ENCODE data around the gene PUS7L.
"Not testable (repeated sequence)": the region's sequence is repeated elsewhere in the genome, so short reads cannot be mapped to it uniquely, and the experiment has no call there.

Gene PUS7L

GRCh38 chr12:43766291-43766690, 7.7 kb upstream of the PUS7L start:
- H2AFZ ChIP-seq (ENCODE audit: low read depth, low read length): no peak overlapping the region
- H3K4me3 ChIP-seq (ENCODE audit: low read length): no peak overlapping the region
- H3K9me3 ChIP-seq (ENCODE audit: low read length): no peaks in the 10 kb centered on the region
- no peaks in the 10 kb centered on the region for H3K36me3 ChIP-seq (ENCODE audit: insufficient read depth, low read length)
- peaks cover 2% of the 10 kb centered on the region for H3K27me3 ChIP-seq (ENCODE audit: insufficient read depth, low read length)
- H3K4me1 ChIP-seq (ENCODE audit: insufficient read depth, low read length): peaks cover 7% of the 10 kb centered on the region

- no peak overlapping the region for H2AFZ ChIP-seq (ENCODE audit: low read depth, low read length)
- H3K27me3 ChIP-seq (ENCODE audit: insufficient read depth, low read length): peaks cover 2% of the 10 kb centered on the region
- H3K4me1 ChIP-seq (ENCODE audit: insufficient read depth, low read length): peaks cover 7% of the 10 kb centered on the region
- no peaks in the 10 kb centered on the region for H3K36me3 ChIP-seq (ENCODE audit: insufficient read depth, low read length)
- no peak overlapping the region for H3K4me3 ChIP-seq (ENCODE audit: low read length)
- H3K9me3 ChIP-seq (ENCODE audit: low read length): no peaks in the 10 kb centered on the region
Observed at GRCh38 chr12:43764528-43764927, 5.9 kb upstream of the PUS7L start.

GRCh38 chr12:43763769-43764168, 5.2 kb upstream of the PUS7L start:
- no peaks in the 10 kb centered on the region for H3K36me3 ChIP-seq (ENCODE audit: insufficient read depth, low read length)
- peaks cover 2% of the 10 kb centered on the region for H3K27me3 ChIP-seq (ENCODE audit: insufficient read depth, low read length)

GRCh38 chr12:43762596-43762995, 4.0 kb upstream of the PUS7L start:
- no peaks in the 10 kb centered on the region for H3K36me3 ChIP-seq (ENCODE audit: insufficient read depth, low read length)
- no peak overlapping the region for H3K4me3 ChIP-seq (ENCODE audit: low read length)
- H3K27me3 ChIP-seq (ENCODE audit: insufficient read depth, low read length): peaks cover 2% of the 10 kb centered on the region
- no peak overlapping the region for H2AFZ ChIP-seq (ENCODE audit: low read depth, low read length)
- H3K4me1 ChIP-seq (ENCODE audit: insufficient read depth, low read length): peaks cover 7% of the 10 kb centered on the region
- H3K9me3 ChIP-seq (ENCODE audit: low read length): no peaks in the 10 kb centered on the region

More at GRCh38 chr12:43763769-43764168, 5.2 kb upstream of the PUS7L start:
- H3K4me1 ChIP-seq (ENCODE audit: insufficient read depth, low read length): peaks cover 7% of the 10 kb centered on the region
- no peak overlapping the region for H3K4me3 ChIP-seq (ENCODE audit: low read length)
- no peak overlapping the region for H2AFZ ChIP-seq (ENCODE audit: low read depth, low read length)
- H3K9me3 ChIP-seq (ENCODE audit: low read length): no peaks in the 10 kb centered on the region

- Histone ChIP-seq H3K27me3 (ENCODE audit: insufficient read depth, low read length) (peaks cover 2% of the 10 kb centered on the region), H3K4me3 (ENCODE audit: low read length) (no peak overlapping the region), H2AFZ (ENCODE audit: low read depth, low read length) (no peak overlapping the region), H3K4me1 (ENCODE audit: insufficient read depth, low read length) (peaks cover 5% of the 10 kb centered on the region), H3K9me3 (ENCODE audit: low read length) (no peaks in the 10 kb centered on the region), H3K36me3 (ENCODE audit: insufficient read depth, low read length) (no peaks in the 10 kb centered on the region)
Observed at GRCh38 chr12:43761500-43761899, 2.9 kb upstream of the PUS7L start.

GRCh38 chr12:43760396-43760795, 1.8 kb upstream of the PUS7L start:
- H2AFZ ChIP-seq (ENCODE audit: low read depth, low read length): no peak overlapping the region
- H3K4me3 ChIP-seq (ENCODE audit: low read length): no peak overlapping the region
- no peaks in the 10 kb centered on the region for H3K9me3 ChIP-seq (ENCODE audit: low read length)
- H3K4me1 ChIP-seq (ENCODE audit: insufficient read depth, low read length): no peaks in the 10 kb centered on the region
- no peaks in the 10 kb centered on the region for H3K36me3 ChIP-seq (ENCODE audit: insufficient read depth, low read length)
- peaks cover 2% of the 10 kb centered on the region for H3K27me3 ChIP-seq (ENCODE audit: insufficient read depth, low read length)

- Histone ChIP-seq H3K36me3 (ENCODE audit: insufficient read depth, low read length) (no peaks in the 10 kb centered on the region), H3K27me3 (ENCODE audit: insufficient read depth, low read length) (peaks cover 2% of the 10 kb centered on the region), H2AFZ (ENCODE audit: low read depth, low read length) (no peak overlapping the region), H3K4me3 (ENCODE audit: low read length) (no peak overlapping the region), H3K4me1 (ENCODE audit: insufficient read depth, low read length) (no peaks in the 10 kb centered on the region), H3K9me3 (ENCODE audit: low read length) (no peaks in the 10 kb centered on the region)
Observed at GRCh38 chr12:43758247-43758727, 303 bp downstream of the PUS7L start.

- no peak overlapping the region for H2AFZ ChIP-seq (ENCODE audit: low read depth, low read length)
- no peaks in the 10 kb centered on the region for H3K4me1 ChIP-seq (ENCODE audit: insufficient read depth, low read length)
- H3K4me3 ChIP-seq (ENCODE audit: low read length): no peak overlapping the region
- H3K9me3 ChIP-seq (ENCODE audit: low read length): no peaks in the 10 kb centered on the region
- no peaks in the 10 kb centered on the region for H3K27me3 ChIP-seq (ENCODE audit: insufficient read depth, low read length)
- H3K36me3 ChIP-seq (ENCODE audit: insufficient read depth, low read length): no peaks in the 10 kb centered on the region
Observed at GRCh38 chr12:43754015-43754414, 4.6 kb downstream of the PUS7L start.

- H3K4me3 ChIP-seq (ENCODE audit: low read length); H3K4me1 ChIP-seq (ENCODE audit: insufficient read depth, low read length); H3K9me3 ChIP-seq (ENCODE audit: low read length); H2AFZ ChIP-seq (ENCODE audit: low read depth, low read length); H3K36me3 ChIP-seq (ENCODE audit: insufficient read depth, low read length); H3K27me3 ChIP-seq (ENCODE audit: insufficient read depth, low read length): not testable (repeated sequence)
Observed at GRCh38 chr12:43751360-43751759, 7.2 kb downstream of the PUS7L start.

- Histone ChIP-seq H3K27me3 (ENCODE audit: insufficient read depth, low read length) (no peaks in the 10 kb centered on the region), H3K4me1 (ENCODE audit: insufficient read depth, low read length) (no peaks in the 10 kb centered on the region), H3K4me3 (ENCODE audit: low read length) (no peak overlapping the region), H2AFZ (ENCODE audit: low read depth, low read length) (no peak overlapping the region), H3K36me3 (ENCODE audit: insufficient read depth, low read length) (no peaks in the 10 kb centered on the region), H3K9me3 (ENCODE audit: low read length) (no peaks in the 10 kb centered on the region)
Observed at GRCh38 chr12:43750814-43751213, 7.8 kb downstream of the PUS7L start.

- Histone ChIP-seq H3K36me3 (ENCODE audit: insufficient read depth, low read length) (no peaks in the 10 kb centered on the region), H3K4me1 (ENCODE audit: insufficient read depth, low read length) (no peaks in the 10 kb centered on the region), H2AFZ (ENCODE audit: low read depth, low read length) (no peak overlapping the region), H3K4me3 (ENCODE audit: low read length) (no peak overlapping the region), H3K27me3 (ENCODE audit: insufficient read depth, low read length) (no peaks in the 10 kb centered on the region), H3K9me3 (ENCODE audit: low read length) (no peaks in the 10 kb centered on the region)
Observed at GRCh38 chr12:43749016-43749415, 9.6 kb downstream of the PUS7L start.

- H3K27me3 ChIP-seq (ENCODE audit: insufficient read depth, low read length): no peaks in the 10 kb centered on the region
- H2AFZ ChIP-seq (ENCODE audit: low read depth, low read length): no peak overlapping the region
- no peaks in the 10 kb centered on the region for H3K36me3 ChIP-seq (ENCODE audit: insufficient read depth, low read length)
- no peaks in the 10 kb centered on the region for H3K4me1 ChIP-seq (ENCODE audit: insufficient read depth, low read length)
- no peak overlapping the region for H3K4me3 ChIP-seq (ENCODE audit: low read length)
- no peaks in the 10 kb centered on the region for H3K9me3 ChIP-seq (ENCODE audit: low read length)
Observed at GRCh38 chr12:43744826-43745225, 13.8 kb downstream of the PUS7L start.

- no peak overlapping the region for H3K4me3 ChIP-seq (ENCODE audit: low read length)
- H2AFZ ChIP-seq (ENCODE audit: low read depth, low read length): no peak overlapping the region
- H3K27me3 ChIP-seq (ENCODE audit: insufficient read depth, low read length): no peaks in the 10 kb centered on the region
- H3K36me3 ChIP-seq (ENCODE audit: insufficient read depth, low read length): no peaks in the 10 kb centered on the region
- no peaks in the 10 kb centered on the region for H3K4me1 ChIP-seq (ENCODE audit: insufficient read depth, low read length)
- H3K9me3 ChIP-seq (ENCODE audit: low read length): no peaks in the 10 kb centered on the region
Observed at GRCh38 chr12:43742106-43742505, 16.5 kb downstream of the PUS7L start.

GRCh38 chr12:43740511-43741100, 18.0 kb downstream of the PUS7L start:
- Histone ChIP-seq H3K27me3 (ENCODE audit: insufficient read depth, low read length) (no peaks in the 10 kb centered on the region), H3K36me3 (ENCODE audit: insufficient read depth, low read length) (no peaks in the 10 kb centered on the region), H3K9me3 (ENCODE audit: low read length) (no peaks in the 10 kb centered on the region), H3K4me1 (ENCODE audit: insufficient read depth, low read length) (no peaks in the 10 kb centered on the region), H3K4me3 (ENCODE audit: low read length) (no peak overlapping the region), H2AFZ (ENCODE audit: low read depth, low read length) (no peak overlapping the region)
